Measurements from ENCODE around the gene PAWR. TPM values are rescaled to one million over a fixed set of nuclear protein-coding genes. Genes with fewer than 3 reads are reported as not detected.

Gene PAWR
- not detected for polyA plus RNA-seq (2012; ENCODE audit: insufficient read depth, insufficient read length, low read depth)

GRCh38 chr12:79690638-79691510 is at the start of gene PAWR:
Gene PAWR, minus strand, starts transcription at chr12:79690964. Its CDS starts 720 bp downstream, at chr12:79690244.
- Histone ChIP-seq H3K4me3 (ENCODE audit: low read depth, low read length) (peak within 1 kb of the TSS; percentile 32), H3K36me3 (no peaks in the 10 kb centered on the region), H3K9me3 (no peaks in the 10 kb centered on the region), H3K27me3 (peaks cover 97% of the 10 kb centered on the region), H3K4me1 (no peaks in the 10 kb centered on the region)
- DNase-seq: peak; percentile 22
- no peak for TF ChIP-seq CTCF (IDR thresholded peaks at IDR 0.05; ENCODE audit: low read depth, low read length)

GRCh38 chr12:79737875-79738718 is 47.3 kb upstream of the PAWR start:
- Histone ChIP-seq H3K4me1 (no peaks in the 10 kb centered on the region), H3K27me3 (peaks cover 24% of the 10 kb centered on the region), H3K4me3 (ENCODE audit: low read depth, low read length) (no peak overlapping the region), H3K36me3 (no peaks in the 10 kb centered on the region), H3K9me3 (no peaks in the 10 kb centered on the region)
- peak; percentile 72 for TF ChIP-seq CTCF (IDR thresholded peaks at IDR 0.05; ENCODE audit: low read depth, low read length)
- DNase-seq: peak; percentile 36

GRCh38 chr12:79732638-79733037 is 41.9 kb upstream of the PAWR start:
- H3K4me3 ChIP-seq (ENCODE audit: low read depth, low read length): no peak overlapping the region
- peaks cover 13% of the 10 kb centered on the region for H3K27me3 ChIP-seq
- no peaks in the 10 kb centered on the region for H3K36me3 ChIP-seq
- no peak for TF ChIP-seq CTCF (IDR thresholded peaks at IDR 0.05; ENCODE audit: low read depth, low read length)
- H3K4me1 ChIP-seq: no peaks in the 10 kb centered on the region
- no peaks in the 10 kb centered on the region for H3K9me3 ChIP-seq
- no peak for DNase-seq

GRCh38 chr12:79725987-79726386 is 35.2 kb upstream of the PAWR start:
- Histone ChIP-seq H3K4me1 (no peaks in the 10 kb centered on the region), H3K27me3 (peaks cover 6% of the 10 kb centered on the region), H3K9me3 (no peaks in the 10 kb centered on the region), H3K4me3 (ENCODE audit: low read depth, low read length) (no peak overlapping the region), H3K36me3 (no peaks in the 10 kb centered on the region)
- no peak for TF ChIP-seq CTCF (IDR thresholded peaks at IDR 0.05; ENCODE audit: low read depth, low read length)
- DNase-seq: no peak

- Histone ChIP-seq H3K9me3 (no peaks in the 10 kb centered on the region), H3K4me3 (ENCODE audit: low read depth, low read length) (no peak overlapping the region), H3K4me1 (no peaks in the 10 kb centered on the region), H3K27me3 (peaks cover 11% of the 10 kb centered on the region), H3K36me3 (no peaks in the 10 kb centered on the region)
- no peak for DNase-seq
- TF ChIP-seq CTCF (IDR thresholded peaks at IDR 0.05; ENCODE audit: low read depth, low read length): no peak
These were observed 26.2 kb upstream of the PAWR start for GRCh38 chr12:79717006-79717405.
